GM21576 (cell line): ENCODE measurements around the gene SGMS1.
A peak's percentile ranks its signal among the peaks of the same experiment; 100 is the strongest.

Experiments
- ATAC-seq: cut with Tn5 transposase; IDR thresholded peaks from one replicate; pipeline ENCODE4 v1.9.1; 2021; ENCODE audit warnings: mild to moderate bottlenecking, moderate library complexity; ENCODE audit not compliant: unreplicated experiment

Gene SGMS1

GRCh38 chr10:50349554-50349953, 274.2 kb downstream of the SGMS1 start:
- ATAC-seq, result no peak

- peak; percentile 75 for ATAC-seq
Observed at GRCh38 chr10:50347394-50347802, 276.4 kb downstream of the SGMS1 start.

DNA sequence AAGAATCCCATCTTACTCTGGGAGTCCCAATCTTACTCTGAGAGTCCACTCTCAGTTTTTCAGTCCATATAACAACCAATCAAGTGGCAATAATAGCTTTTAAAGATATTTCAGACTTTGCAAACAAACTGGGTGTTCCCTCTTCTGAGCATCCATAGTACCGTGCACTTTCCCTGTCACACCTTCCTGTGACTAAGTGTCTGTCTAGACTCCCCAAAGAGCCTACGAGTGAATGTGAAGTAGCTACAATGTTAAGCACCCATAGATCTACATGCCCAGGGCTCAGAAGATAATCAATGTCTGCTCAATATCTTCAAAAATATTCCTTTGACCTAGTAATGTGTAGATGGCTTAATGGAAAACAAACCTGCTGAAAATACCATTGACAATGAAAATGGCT, 276.8 kb downstream of the SGMS1 start:
- ATAC-seq, result peak; percentile 13

DNA sequence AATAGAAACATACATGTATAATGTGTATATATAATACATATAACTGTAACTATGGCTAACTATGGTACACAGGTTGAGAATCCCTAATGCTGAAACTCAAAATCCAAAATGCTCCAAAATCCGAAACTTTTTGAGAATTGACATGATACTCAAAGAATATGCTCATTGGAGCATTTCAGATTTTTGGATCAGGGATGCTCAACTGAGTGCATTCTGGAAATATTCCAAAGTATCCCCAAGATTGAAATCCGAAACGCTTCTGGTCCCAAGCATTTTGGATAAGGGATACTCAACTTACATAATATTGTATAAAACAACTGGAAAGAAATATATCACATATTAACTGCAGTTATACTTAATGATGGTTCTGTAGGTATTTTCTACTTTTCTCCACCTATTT, 278.2 kb downstream of the SGMS1 start:
- ATAC-seq, result no peak

DNA sequence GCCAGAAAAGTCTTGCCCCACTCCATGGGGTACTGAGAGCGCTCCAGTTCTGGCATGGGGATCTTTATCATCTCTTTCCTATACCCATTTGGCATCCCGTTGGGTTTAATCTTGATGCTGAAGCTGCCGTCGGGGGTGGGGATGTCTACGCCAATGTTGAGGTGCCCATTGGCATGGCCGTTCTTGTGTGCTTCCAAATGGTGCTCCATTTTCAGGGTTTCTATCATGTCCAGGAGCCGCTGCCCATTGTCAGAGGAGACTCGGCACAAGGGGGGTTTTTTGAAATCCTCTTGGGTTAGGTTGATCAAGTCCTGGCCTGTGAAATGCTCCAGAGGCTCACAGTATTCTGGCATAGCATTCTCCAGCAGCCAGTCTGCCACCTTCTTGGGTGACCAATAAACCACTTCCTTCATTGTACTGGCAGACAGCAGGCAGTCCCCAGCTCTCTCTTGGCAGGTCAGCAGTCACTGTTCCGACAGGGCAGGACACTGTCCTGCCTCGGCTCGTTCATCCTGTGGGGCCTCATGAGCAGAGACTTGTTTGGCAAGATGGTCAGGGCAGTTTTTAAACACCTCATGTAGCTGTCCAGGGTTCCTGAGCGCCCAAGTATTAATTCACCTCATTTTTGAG, 279.9 kb downstream of the SGMS1 start:
- no peak for ATAC-seq

- no peak for ATAC-seq
Observed at GRCh38 chr10:50341987-50342386, 281.8 kb downstream of the SGMS1 start.

DNA sequence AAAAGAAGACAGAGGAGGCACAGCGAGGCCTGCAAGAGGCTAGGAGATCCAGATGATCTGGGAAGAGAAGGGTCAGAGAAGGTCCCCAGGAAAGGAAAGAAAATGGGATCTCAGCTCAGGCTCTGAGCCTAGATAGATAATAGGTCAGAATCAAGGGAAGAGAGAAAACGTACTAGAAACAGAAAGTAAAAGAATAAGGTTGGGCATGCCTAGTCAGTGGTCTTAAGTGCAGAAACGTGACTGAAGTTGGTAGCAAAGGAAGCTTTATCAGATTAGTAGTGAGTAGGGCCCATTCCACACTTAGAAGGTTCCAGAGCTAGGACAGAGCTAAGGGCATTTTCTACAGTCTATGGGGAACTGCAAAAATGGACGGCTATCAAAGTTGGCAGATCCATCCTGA, 287.6 kb downstream of the SGMS1 start:
- ATAC-seq, result peak; percentile 48

- no peak for ATAC-seq
Observed at GRCh38 chr10:50335397-50335796, 288.4 kb downstream of the SGMS1 start.

DNA sequence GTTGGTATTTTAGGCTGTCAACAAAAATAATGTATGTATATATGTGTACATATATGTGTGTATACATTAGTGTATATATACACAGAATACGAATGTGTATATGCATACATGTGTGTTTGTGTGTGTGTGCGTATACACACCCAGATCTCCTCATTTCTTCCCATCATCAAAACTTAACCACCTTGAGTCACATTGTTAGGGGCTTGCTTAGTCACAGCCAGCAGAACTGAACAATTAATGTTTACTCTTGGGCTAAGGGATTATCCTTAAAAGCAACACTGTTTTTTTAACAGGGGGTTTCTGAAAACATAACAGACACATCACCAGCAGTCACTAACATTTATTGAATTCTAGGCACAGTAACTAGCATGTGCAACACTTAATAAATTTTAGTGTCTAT, 289.5 kb downstream of the SGMS1 start:
- ATAC-seq, result no peak

DNA sequence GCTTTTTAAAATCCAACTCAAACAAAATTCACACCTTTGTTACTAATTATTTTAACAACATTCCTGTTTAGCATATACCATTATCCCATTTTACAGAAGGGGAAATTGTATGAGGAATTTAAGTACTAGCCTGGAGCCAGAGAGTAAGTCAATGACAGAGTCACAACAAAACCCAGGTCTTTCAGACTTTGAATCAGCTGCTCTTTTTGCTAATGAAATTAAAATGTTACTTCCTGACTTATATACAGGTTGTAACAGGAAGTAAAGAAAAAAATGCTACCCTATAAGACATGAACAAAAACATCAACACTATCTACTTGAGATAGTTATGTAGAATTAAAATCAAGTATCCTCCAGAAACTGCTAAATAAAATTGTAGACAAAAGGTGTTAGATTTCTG, 289.9 kb downstream of the SGMS1 start:
- no peak for ATAC-seq

- no peak for ATAC-seq
Observed at GRCh38 chr10:50332108-50332842, 291.5 kb downstream of the SGMS1 start.

- ATAC-seq, result no peak
Observed at GRCh38 chr10:50331486-50331885, 292.3 kb downstream of the SGMS1 start.

DNA sequence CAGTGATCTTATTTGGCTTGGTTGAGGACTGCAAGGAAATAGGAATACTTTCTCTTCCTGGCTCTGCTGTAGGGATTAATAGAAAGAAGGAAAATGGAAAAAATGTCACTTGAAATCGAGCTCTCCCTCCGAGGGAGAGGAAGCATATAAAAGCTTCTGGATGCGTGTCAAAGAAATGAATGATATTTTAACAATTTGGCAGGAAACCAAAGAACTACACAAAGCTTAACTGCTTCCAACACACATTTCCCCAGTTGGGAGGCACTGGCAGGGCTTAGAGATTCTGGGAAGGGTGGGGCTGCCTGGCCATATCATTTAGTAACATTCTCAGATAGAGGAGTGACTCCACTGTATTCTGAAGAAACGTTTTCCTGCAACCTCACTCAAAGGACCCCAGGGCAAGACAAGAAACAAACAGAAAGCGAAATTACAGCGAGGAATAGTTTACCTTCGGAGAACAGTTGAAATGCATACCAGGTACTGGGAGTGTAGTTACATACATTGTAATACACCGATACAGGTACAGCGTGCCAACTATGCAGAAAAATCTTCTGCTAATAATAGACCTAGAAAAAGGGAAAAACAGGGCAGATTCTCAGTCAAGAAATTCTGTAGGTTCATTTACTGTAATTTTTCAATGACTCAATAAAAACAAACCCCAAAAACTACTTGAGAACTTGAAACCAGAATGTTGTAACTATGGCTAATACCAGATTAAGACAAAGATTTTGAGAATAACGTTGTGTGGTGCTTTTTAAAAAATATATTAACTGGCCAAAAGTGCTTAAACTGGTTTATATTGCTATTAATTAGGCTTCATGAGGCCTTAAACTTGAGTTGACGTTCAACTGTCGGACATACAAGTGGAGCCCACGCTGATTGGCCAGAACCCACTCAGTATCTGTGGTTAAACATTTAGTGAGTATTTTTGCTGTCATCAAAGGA, 296.7 kb downstream of the SGMS1 start:
- no peak for ATAC-seq

DNA sequence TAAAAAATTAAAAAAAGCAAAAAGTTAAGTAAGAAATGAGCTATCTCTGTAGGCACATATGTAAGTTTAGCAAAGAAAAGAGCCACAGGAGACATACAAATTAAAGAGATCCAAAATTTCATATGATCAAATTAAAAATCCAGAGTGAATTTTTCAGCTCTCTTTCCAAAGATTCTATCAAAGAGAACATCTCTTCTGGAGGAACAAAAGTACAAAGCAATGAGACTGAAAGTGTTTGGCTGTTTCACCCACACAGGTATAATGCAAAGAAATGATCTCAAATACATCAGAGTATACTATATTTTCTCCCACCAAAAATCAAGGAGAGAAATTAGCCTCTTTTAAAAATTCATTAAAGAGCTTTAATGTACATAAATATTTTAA, 297.6 kb downstream of the SGMS1 start:
- ATAC-seq, result no peak

DNA sequence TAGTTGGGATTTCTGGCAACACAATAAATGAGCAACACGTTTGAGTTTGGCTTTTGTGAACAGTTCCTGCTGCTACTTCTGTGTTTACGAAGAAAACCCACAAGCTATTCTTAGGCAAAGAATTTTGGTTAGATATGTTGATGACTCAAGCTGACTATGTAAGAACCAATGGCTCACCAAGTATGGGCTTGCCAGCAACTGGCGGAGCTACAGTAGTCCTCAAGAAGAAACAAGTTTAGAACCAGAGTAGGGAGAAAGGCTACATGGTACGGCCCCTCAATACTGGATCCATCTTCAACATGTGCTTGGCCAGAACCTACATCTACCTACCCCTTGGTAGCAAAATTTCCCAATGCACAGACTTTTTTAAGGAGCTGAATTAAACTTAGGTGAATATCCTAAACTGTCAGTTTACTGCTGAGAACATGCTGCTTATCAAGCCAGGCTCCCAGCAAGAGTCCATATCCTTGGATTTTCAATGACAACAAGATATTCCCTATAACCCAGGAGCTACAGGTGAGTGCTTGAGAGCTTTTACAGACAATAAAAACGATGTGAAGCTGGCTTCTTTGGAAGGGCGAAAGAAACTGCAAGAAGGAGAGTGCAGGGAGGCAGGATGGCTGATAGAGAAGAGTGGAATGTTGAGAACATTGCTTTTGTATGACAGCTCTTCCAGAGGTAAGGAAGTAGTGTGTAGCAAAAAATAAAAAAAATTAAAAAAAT, 298.1 kb downstream of the SGMS1 start:
- peak; percentile 79 for ATAC-seq

DNA sequence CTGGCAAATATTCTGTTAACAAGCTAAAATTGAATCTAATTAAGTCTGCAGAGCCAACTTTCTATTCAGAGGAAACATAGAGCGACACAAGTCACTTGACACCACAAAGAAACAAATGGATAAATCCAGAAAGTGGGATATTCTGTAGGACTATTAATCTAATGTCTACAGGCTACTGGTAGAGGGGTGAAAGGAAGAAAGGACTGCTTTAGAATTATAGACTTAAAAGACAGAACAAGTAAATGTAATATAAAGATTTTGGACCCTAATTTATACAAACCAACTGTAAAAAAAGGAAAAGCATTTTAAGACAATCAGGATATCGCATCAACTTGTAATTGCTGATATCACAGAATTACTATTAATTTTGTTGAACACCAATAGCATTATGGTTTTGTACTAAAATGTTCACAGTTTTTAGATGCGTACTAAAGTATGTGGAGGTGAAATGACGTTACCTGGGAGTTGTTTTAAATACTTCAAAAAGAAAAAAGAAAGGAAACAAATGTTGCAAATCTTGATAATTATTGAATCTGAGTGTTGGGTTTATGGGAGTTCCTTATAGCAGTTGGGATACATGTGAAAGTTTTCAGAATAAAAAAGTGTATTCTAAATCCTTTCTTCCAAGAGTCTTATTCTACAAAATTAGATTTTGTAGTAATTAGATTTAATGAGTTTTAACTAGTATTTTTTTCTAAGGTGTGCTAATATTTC, 298.9 kb downstream of the SGMS1 start:
- no peak for ATAC-seq

DNA sequence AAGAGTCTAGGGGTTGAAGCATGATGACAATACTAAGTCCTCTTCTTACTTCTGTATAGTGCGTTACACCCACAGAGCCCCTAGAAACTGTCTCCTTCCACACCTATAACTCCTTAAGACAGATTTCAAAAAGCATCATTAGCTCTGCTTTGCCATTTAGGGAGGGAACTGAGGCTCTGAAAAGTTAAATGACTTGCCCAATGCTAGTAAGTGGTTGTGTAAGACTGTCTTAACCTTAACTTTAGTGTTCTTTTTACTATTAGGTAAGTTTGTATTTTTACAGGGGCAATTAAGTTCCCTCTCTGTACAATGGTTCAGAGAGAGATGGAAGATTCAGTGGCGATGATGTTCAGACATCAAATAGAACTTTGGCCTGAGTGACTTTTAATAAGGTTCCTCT, 299.7 kb downstream of the SGMS1 start:
- no peak for ATAC-seq

- no peak for ATAC-seq
Observed at GRCh38 chr10:50322077-50322476, 301.7 kb downstream of the SGMS1 start.

GRCh38 chr10:50318129-50318528, 305.6 kb downstream of the SGMS1 start:
- ATAC-seq, result no peak
